ENCODE results near the gene ZNF768. TPM values are rescaled to one million over a fixed set of nuclear protein-coding genes. Genes with fewer than 3 reads are reported as not detected.

The ZNF768 gene
- total RNA-seq, 1 experiment from 2014 or later = 64.2 TPM

DNA sequence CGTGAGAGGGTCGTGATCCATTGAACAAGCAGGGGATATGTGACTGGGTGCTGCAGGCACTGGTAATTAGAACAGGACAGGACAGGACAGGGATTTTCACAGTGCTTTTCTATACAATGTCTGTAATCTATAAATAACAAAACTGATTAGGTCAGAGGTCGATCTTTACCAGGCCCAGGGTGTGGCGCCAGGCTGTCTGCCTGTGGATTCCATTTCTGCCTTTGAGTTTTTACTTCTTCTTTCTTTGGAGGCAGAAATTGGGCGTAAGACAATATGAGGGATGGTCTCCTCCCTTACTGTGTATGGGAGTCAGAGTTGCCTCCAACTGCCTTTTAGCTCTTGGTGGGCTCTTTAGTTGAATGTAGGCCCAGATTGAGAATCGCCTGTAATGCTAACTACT, 33.3 kb upstream of the ZNF768 start:
- Histone ChIP-seq H2AFZ (no peak overlapping the region), H3K4me3 (no peak overlapping the region), H3K4me1 (replicated peaks; ENCODE audit: insufficient read depth) (peaks cover 19% of the 10 kb centered on the region), H3F3A (ENCODE audit: insufficient read depth, low read depth) (peaks cover 16% of the 10 kb centered on the region; the same call in 1 of the 2 replicates), H3K9me2 (ENCODE audit: insufficient read depth) (no peaks in the 10 kb centered on the region), H3K27ac (no peak overlapping the region), H4K20me1 (ENCODE audit: insufficient read depth) (no peaks in the 10 kb centered on the region), H3K36me3 (ENCODE audit: low read depth) (no peaks in the 10 kb centered on the region), H3K27me3 (ENCODE audit: insufficient read depth, low read depth) (no peaks in the 10 kb centered on the region), H3K4me2 (no peak overlapping the region), H3K9me3 (ENCODE audit: insufficient read depth, low read depth) (no peaks in the 10 kb centered on the region), H3K79me2 (ENCODE audit: low read depth) (peaks cover 19% of the 10 kb centered on the region)
- TF ChIP-seq EZH2 (IDR thresholded peaks at IDR 0.05; ENCODE audit: low read depth) = no peak
- TF ChIP-seq, protein P1, sequence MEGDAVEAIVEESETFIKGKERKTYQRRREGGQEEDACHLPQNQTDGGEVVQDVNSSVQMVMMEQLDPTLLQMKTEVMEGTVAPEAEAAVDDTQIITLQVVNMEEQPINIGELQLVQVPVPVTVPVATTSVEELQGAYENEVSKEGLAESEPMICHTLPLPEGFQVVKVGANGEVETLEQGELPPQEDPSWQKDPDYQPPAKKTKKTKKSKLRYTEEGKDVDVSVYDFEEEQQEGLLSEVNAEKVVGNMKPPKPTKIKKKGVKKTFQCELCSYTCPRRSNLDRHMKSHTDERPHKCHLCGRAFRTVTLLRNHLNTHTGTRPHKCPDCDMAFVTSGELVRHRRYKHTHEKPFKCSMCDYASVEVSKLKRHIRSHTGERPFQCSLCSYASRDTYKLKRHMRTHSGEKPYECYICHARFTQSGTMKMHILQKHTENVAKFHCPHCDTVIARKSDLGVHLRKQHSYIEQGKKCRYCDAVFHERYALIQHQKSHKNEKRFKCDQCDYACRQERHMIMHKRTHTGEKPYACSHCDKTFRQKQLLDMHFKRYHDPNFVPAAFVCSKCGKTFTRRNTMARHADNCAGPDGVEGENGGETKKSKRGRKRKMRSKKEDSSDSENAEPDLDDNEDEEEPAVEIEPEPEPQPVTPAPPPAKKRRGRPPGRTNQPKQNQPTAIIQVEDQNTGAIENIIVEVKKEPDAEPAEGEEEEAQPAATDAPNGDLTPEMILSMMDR (conservative IDR thresholded peaks at IDR 0.05) = no peak
- ChIA-PET CTCF (no interaction called here), POLR2A (ENCODE audit: unreplicated experiment) (no interaction called here)
- intact Hi-C loops (cut with micrococcal nuclease; ENCODE audit: unreplicated experiment) = loop anchor here (2.0 to 10.0 kb wide), 3 partner anchors 13 to 205 kb away; partner anchors contain the start of genes CFAP119, RNF40 and ZNF768
- no peak for DNase-seq
- no TSS peak for BruUV-seq (replicated peaks)

DNA sequence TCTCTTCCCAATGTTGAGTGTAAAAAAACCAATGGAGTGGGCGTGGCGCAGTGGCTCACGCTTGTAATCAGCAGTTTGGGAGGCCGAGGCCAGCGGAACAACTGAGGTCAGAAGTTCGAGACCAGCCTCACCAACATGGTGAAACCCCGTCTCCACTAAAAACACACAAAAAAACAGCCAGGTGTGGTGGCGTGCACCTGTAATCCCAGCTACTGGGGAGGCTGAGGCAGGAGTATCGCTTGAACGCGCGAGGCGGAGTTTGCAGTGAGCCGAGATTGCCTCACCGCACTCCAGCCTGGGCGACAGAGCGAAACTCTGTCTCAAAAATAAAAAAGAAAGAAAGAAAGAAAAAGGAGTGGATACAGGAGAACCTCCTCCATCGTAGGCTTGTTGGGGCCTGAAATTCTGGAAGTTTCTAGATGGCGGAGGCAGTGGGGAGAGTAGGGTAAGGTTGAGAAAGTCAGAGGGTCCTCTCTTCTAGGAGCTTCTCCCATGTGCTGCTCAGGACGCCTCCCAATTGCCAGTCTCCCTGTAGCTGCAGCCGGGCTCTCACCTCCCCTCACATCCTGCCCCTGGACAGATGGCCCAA, 32.5 kb upstream of the ZNF768 start:
- Histone ChIP-seq H3K79me2 (ENCODE audit: low read depth) (peaks cover 19% of the 10 kb centered on the region), H3K4me2 (peak overlapping the region; percentile 96), H3K27ac (peak overlapping the region; percentile 51), H3K36me3 (ENCODE audit: low read depth) (no peaks in the 10 kb centered on the region), H2AFZ (peak overlapping the region; percentile 70), H3K4me1 (replicated peaks; ENCODE audit: insufficient read depth) (peaks cover 19% of the 10 kb centered on the region), H3F3A (ENCODE audit: insufficient read depth, low read depth) (peaks cover 16% of the 10 kb centered on the region; the same call in 1 of the 2 replicates), H4K20me1 (ENCODE audit: insufficient read depth) (no peaks in the 10 kb centered on the region), H3K9me2 (ENCODE audit: insufficient read depth) (no peaks in the 10 kb centered on the region), H3K9me3 (ENCODE audit: insufficient read depth, low read depth) (no peaks in the 10 kb centered on the region), H3K4me3 (peak overlapping the region; percentile 45; the same call in 1 of the 2 replicates), H3K27me3 (ENCODE audit: insufficient read depth, low read depth) (no peaks in the 10 kb centered on the region)
- DNase-seq = no peak
- BruUV-seq (replicated peaks) = TSS peak; percentile 83
- TF ChIP-seq EZH2 (IDR thresholded peaks at IDR 0.05; ENCODE audit: low read depth) = no peak
- TF ChIP-seq, protein P1 (conservative IDR thresholded peaks at IDR 0.05) = no peak
- ChIA-PET CTCF (interaction anchor here (0.6 to 2.8 kb wide), 4 partner anchors 24 to 129 kb away, joined by 3 to 25 read pairs (median 4); partner anchors contain the start of genes DCTPP1 and ZNF747), POLR2A (ENCODE audit: unreplicated experiment) (interaction anchor here (0.5 to 1.0 kb wide), 14 partner anchors 9 to 580 kb away, joined by 3 to 21 read pairs (median 4); partner anchors contain the start of genes PPP4C, ZNF689 and ZNF747)
- intact Hi-C loops (cut with micrococcal nuclease; ENCODE audit: unreplicated experiment) = loop anchor here (1.0 to 10.0 kb wide), 6 partner anchors 14 to 206 kb away; partner anchors contain the start of genes CFAP119, FBRS, RNF40 and ZNF747

DNA sequence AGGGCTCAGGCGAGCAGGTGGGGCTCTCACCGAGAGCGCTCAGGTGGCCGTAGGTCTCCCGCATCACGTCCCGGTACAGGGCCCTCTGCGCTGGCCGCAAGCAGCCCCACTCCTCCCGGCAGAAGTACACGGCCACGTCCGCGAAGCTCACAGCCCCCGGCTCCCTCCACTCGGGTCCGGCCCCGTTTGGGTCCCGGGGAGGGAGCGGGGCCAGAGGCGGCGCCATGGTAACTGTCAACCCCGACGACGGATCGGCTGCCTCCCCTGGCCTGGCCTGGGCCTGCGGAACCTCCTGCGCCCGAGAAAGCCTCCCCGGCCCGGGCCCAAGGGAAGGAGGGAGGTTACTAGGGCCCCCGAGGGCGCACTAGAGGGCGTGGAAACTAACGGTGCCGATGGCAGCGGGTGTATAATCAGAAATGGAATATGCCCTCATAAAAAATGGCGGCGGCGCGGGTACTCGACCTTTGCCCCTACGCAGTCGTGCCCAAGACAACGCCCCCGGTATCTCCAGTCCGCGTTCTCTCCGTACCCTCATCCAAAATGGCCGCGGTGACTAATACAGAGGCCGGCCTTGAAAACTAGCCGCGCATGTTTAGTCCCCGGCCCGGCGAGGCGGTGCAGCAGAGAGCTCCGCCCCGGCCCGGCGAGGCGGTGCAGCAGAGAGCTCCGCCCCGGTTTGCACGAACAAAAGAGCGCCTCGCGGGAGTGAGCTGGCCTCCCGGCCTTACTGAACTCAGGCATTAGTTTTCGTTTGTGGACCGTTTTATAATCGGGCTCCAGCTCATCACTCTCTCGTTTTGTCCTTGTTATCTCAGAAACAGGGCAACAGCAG, 31.8 kb upstream of the ZNF768 start, which contains the start of gene ZNF764:
TSS of gene ZNF764 (minus strand) at position 418 of the 832 bp plus-strand sequence. CDS start at position 226, 192 bp downstream.
- Histone ChIP-seq H3K27me3 (ENCODE audit: insufficient read depth, low read depth) (no peaks in the 10 kb centered on the region), H3K4me1 (replicated peaks; ENCODE audit: insufficient read depth) (peaks cover 19% of the 10 kb centered on the region), H3K79me2 (ENCODE audit: low read depth) (peaks cover 19% of the 10 kb centered on the region), H3K27ac (peak within 1 kb of the TSS; percentile 64), H2AFZ (peak within 1 kb of the TSS; percentile 89), H3K4me2 (peak within 1 kb of the TSS; percentile 96), H3F3A (ENCODE audit: insufficient read depth, low read depth) (peaks cover 23% of the 10 kb centered on the region; the same call in 1 of the 2 replicates), H4K20me1 (ENCODE audit: insufficient read depth) (no peaks in the 10 kb centered on the region), H3K4me3 (peak within 1 kb of the TSS; percentile 88), H3K36me3 (ENCODE audit: low read depth) (no peaks in the 10 kb centered on the region), H3K9me2 (ENCODE audit: insufficient read depth) (no peaks in the 10 kb centered on the region), H3K9me3 (ENCODE audit: insufficient read depth, low read depth) (no peaks in the 10 kb centered on the region)
- DNase-seq = peak; percentile 97 to 99
- intact Hi-C loops (cut with micrococcal nuclease; ENCODE audit: unreplicated experiment) = loop anchor here (1.0 to 10.0 kb wide), 6 partner anchors 15 to 207 kb away; partner anchors contain the start of genes CFAP119, FBRS, RNF40 and ZNF747
- ChIA-PET POLR2A (ENCODE audit: unreplicated experiment) (interaction anchor here (0.5 to 1.0 kb wide), 16 partner anchors 10 to 581 kb away, joined by 3 to 21 read pairs (median 4); partner anchors contain the start of genes DCTPP1, ZNF688, ZNF689 and ZNF747), CTCF (interaction anchor here (0.5 to 2.8 kb wide), 7 partner anchors 23 to 338 kb away, joined by 3 to 25 read pairs (median 4); partner anchors contain the start of genes CTF1, DCTPP1 and ZNF747)
- TF ChIP-seq, protein P1 (conservative IDR thresholded peaks at IDR 0.05) = no peak
- no peak for TF ChIP-seq EZH2 (IDR thresholded peaks at IDR 0.05; ENCODE audit: low read depth)
- BruUV-seq (replicated peaks) = TSS peak; percentile 40
